DMS114 treated with DMSO at 0.1 percent for 48 hours (cell line): ENCODE data around the gene SH3RF3.

ENCODE experiments used
- DNase-seq: peaks from one replicate; lab custom pipeline; 2025; ENCODE audit not compliant: unreplicated experiment; lab: John Stamatoyannopoulos, UW

The SH3RF3 gene

DNA sequence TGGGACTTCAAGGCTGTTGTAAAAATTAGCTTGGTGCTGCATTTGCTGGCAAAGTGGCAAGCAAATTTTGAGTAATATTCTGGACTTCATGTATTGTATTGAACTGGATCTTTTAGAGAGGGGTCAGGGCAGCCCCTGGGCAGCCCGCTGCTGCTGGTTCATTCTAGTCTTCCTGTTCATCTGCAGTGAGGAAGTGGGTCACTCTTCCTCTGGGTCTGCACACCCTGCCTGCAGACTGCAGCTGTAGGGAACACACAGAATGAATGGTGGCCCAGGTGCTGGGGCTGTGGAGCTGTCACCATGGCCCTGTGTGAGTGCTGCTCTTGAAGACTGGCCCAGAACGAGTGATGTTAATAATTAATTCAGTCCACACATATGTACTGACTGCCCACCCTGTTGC, 9.4 kb downstream of the SH3RF3 start:
- DNase-seq, result no peak

DNA sequence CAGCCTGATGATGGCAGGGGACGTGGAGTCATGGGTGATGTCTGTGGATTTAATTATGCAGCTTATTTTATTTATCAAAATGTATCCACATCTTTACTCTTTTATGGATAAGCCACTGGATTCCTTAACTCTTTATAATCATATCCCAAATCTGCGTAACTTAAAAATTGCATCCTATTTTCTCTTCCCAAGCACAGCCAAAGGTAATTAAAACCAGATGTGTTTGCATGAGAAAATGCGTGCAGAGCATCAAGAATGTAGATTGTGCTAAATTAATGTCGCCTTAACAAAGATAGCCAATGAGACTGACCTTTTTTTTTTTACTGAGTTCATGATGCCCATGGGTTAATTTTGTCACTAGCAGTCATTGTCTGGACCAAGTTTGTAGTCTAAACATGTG, 10.0 kb downstream of the SH3RF3 start:
- no peak for DNase-seq

GRCh38 chr2:109139865-109140396, 10.9 kb downstream of the SH3RF3 start:
- DNase-seq, result no peak

- DNase-seq, result no peak
Observed at GRCh38 chr2:109141006-109141600, 12.1 kb downstream of the SH3RF3 start.

GRCh38 chr2:109141727-109142283, 12.8 kb downstream of the SH3RF3 start:
- DNase-seq, result no peak

DNA sequence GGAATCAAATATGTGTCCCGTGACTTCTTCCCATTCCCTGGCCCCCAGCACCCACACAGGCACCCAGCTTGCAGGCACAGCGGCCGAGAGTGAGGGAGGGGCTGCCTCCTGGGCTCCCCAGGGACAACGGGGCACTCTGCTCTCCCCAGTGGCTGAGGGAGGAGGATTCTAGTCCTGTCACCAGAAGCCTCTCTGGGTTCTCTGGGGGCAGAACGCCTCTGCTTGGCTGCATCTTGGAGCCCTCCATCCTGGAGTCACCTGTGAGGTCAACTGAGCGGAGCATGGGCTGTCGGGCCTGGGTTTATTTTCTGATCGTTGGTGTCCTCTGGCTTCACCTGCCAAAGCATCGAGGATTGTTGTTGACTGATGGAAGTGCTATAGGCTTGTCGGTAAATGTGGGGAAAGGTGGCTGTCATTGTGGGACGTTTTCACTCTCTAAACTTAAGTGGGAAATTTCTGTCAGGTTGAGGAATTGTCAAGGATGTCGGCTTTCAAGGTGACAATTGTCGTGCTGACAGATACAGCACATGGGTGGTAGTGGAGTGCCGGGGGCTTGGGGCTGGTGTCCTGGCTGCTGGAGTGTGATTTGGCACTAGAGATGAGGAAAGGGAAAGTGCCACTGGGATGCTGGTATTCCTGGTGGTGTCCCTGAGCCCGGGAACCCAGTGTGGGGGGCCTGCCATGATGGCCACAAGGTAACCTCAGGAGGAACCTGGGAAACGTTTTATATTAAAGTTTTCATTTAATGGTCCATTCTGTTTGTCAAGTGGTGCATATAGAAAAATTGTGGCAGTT, 13.6 kb downstream of the SH3RF3 start:
- DNase-seq, result no peak

DNA sequence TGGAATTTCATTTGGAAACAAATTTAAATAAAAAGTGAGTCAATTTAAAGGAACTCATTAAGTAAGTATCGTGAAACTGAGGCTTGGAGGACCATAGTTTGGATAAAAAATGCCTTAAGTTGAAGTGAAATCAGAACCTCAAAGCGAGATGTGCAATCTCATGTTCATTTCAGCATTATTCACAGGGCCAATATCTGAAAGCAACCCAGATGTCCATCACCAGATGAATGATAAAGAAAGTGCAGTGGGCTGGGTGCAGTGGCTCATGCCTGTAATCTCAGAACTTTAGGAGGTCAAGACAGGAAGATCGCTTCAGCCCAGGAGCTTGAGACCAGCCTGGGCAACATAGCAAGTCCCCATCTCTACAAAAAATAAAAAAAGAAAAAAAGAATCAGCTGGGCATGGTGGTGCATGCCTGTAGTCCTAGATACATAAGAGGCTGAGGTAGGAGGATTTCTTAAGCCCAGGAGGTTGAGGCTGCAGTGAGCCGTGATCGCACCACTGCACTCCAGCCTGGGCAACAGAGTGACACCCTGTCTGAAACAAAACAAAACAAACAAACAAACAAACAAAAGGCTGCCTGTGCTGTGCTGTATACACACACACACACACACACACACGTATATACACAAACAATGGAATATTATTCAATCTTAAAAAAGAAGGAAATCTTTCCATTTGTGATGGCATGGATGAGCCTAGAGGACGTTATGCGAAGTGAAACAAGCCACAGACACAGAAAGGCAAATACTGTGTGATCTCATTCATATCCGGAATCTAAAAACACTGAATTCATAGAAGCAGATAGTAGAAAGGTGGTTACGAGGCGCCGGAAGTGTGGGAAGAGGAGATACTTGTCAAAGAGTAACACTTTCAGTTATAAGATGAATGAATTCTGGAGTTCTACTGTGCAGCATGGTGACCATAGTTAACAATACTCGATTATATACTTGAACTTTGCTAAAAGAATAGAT, 14.5 kb downstream of the SH3RF3 start:
- DNase-seq, result no peak

DNA sequence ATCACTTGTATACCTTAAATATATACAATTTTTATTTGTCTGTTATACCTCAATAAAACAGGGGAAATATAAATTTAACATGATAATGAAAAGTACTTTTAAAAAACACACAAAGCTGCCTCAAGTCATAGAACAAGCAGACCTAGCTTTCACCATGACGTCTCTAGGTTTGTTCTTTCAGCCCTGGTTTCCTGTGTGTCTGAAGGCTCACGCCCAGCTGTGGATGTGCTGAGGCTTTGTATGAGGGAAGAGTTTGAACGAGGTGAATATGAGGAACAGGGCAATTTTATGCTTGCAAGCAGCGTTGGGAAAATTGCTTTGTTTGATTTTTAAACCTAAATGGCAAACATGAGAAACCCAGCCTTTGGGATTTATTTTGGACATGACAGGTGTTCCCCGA, 15.3 kb downstream of the SH3RF3 start:
- no peak for DNase-seq

GRCh38 chr2:109144721-109145120, 15.7 kb downstream of the SH3RF3 start:
- DNase-seq, result no peak

GRCh38 chr2:109145286-109145685, 16.3 kb downstream of the SH3RF3 start:
- no peak for DNase-seq

DNA sequence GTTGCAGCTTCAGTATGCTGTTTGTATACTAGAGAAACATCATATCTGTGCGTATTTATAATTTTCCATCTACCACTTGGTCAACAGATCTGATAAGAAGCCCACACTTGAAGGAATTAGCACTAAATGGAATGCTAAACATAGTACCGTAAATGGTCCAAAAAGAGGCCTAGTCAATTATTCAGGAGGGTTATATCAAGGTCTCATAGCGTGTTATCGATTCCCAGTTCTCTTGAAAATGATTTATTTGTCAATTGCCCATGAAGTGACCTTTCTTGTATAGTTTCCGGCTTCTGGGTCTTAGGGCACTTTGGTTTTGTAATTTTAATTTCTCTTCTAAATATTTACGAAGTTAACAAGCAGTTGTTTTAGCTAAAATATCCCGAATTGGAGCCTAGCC, 18.4 kb downstream of the SH3RF3 start:
- DNase-seq, result no peak

DNA sequence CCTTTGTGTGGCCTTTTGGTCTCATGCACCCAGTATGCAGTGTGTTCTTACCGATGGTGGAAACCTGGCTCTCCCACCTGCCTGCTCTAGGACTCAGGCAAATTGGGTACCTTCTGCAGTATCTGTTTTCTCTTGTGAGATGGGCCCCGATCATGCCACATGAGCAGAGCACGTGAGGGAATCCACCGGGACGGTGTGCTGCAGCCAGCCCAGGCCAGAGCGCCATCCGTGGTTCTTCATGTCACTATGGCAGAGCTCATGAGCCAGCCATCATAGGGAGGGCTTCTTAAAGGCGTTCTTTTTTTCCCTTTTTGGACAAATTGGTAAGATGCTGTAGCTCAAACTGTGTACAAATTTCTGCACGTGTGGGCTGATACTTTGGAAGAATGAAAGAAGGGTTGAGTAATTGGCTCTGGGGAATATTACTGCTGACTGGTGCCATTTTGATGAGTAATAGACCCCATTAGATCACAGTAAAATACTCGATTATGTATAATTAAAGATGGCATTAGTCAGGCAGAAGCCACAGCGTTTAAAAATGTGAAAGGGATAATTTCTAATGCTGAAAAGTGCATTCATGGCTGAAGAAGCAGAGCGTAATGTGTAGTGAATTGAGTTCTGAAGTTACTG, 19.2 kb downstream of the SH3RF3 start:
- DNase-seq, result no peak

- DNase-seq, result no peak
Observed at GRCh38 chr2:109148991-109149645, 20.1 kb downstream of the SH3RF3 start.

- no peak for DNase-seq
Observed at GRCh38 chr2:109150559-109150958, 21.6 kb downstream of the SH3RF3 start.

GRCh38 chr2:109151519-109151918, 22.5 kb downstream of the SH3RF3 start:
- DNase-seq, result no peak

DNA sequence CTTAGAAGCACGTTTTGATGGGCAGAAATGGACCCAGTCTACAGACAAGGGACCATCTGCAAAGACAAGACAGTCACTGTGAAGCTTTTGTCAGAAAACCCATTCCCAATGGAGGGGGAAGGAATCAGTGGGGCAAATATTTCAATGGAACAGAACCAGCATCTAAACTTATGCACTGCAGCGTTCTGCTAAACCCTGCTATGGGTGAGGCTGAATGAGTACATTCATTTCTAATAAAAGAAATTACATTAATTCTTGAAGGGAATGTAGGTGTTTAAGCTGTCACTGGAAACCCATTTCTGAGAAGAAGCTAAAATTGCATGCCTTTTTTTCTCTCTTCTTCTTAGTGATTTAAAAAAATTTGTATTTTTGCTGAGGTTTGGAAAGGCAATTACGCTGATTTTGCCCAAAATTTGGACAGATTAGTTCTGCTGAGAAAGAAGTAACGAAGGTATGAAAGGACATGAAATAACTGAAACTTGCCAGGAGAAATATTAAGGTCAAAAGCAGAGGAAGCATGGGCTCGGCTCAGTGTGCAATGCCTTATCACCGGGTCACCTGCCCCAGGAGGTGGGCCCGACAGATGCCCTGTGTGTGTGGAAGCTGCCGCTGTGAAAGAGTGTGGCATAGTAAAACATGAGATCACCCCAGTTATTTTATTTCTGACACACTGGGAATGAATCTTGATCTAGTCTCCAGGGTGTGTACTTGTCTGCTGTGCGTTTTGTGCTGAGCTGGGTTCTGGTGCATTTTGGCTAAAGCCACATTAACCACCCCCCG, 24.2 kb downstream of the SH3RF3 start:
- no peak for DNase-seq

DNA sequence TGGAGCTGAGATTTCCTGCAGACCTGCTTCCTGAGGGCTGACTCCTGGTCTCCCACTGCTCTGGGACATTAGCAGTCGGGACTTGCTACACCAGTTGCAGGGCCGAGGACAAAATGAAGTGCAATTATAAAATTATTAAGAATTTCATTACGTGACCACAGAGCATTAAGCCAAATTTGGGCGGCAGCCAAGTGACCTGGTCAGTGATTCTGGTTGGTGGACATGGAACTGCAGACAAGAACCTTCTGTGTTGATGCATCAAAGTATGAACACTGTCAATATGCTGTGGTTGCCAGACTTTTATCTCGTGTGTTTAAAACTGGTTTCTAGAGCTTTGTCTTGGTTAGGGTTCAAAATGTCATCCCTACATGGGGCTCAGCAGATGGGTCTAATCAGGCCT, 24.8 kb downstream of the SH3RF3 start:
- DNase-seq, result no peak

GRCh38 chr2:109154226-109154625, 25.2 kb downstream of the SH3RF3 start:
- DNase-seq, result no peak
